CD14-positive monocyte (primary cell): Measurements from ENCODE around the gene ACSL5. TPM values are rescaled to one million over a fixed set of nuclear protein-coding genes. Genes with fewer than 3 reads are reported as not detected.

Experiments
- DNase-seq, 3 donors: peaks; one replicate each; pipeline ENCODE4 v3.0.0-alpha.2; 2011 to 2022
- H2AFZ ChIP-seq: 2 replicates; pipeline ENCODE4 v1.6.0; 2012; ENCODE audit warnings: mild to moderate bottlenecking, low read depth, low read length, inconsistent platforms; ENCODE audit not compliant: insufficient read depth, poor library complexity, severe bottlenecking
- H3K27ac ChIP-seq, 2 donors: 1 replicate in 1 of 2; 2 replicates in 1 of 2; pipeline ENCODE4 v1.5.1; 2012 to 2013; ENCODE audit warnings: low read length in 2 of 2, control low read depth in 1 of 2, inconsistent platforms in 1 of 2, low read depth in 1 of 2, mild to moderate bottlenecking in 1 of 2
- H3K27me3 ChIP-seq, 2 donors: one replicate each; pipeline versions ENCODE4 v1.6.0 to v1.6.1; 2011 to 2013; ENCODE audit warnings: low read length in 2 of 2; ENCODE audit not compliant: control insufficient read depth in 2 of 2, insufficient read depth in 2 of 2
- H3K36me3 ChIP-seq, 2 donors: replicated peaks in 1 of 2; 1 replicate in 1 of 2; 2 replicates in 1 of 2; pipeline versions ENCODE4 v1.5.1 to v1.6.1; 2012 to 2013; ENCODE audit warnings: low read length in 2 of 2, control low read depth in 1 of 2, inconsistent platforms in 1 of 2, mild to moderate bottlenecking in 1 of 2; ENCODE audit not compliant: insufficient read depth in 2 of 2, control insufficient read depth in 1 of 2
- H3K4me1 ChIP-seq, 2 donors: 1 replicate in 1 of 2; 2 replicates in 1 of 2; pipeline versions ENCODE4 v1.5.1 to v1.6.1; 2012 to 2013; ENCODE audit warnings: low read length in 2 of 2, control low read depth in 1 of 2, inconsistent platforms in 1 of 2, mild to moderate bottlenecking in 1 of 2, moderate library complexity in 1 of 2; ENCODE audit not compliant: insufficient read depth in 2 of 2, control insufficient read depth in 1 of 2
- H3K4me2 ChIP-seq: replicated peaks from 2 replicates; pipeline ENCODE3; 2012; ENCODE audit warnings: low read length, moderate library complexity, mild to moderate bottlenecking; ENCODE audit not compliant: poor library complexity, severe bottlenecking; ENCODE audit errors: extremely low read depth
- H3K4me3 ChIP-seq, 3 experiments: fragments of 200-600 bp in 1 of 3; sonication (generic) in 1 of 3; replicated peaks in 1 of 3; 1 replicate in 2 of 3; 2 replicates in 1 of 3; pipeline ENCODE4 v1.5.1; 2011 to 2013; ENCODE audit warnings: low read length in 3 of 3, mild to moderate bottlenecking in 3 of 3, control low read depth in 2 of 3, low read depth in 2 of 3, inconsistent platforms in 1 of 3, moderate library complexity in 1 of 3
- H3K79me2 ChIP-seq: 2 replicates; pipeline ENCODE4 v1.6.0; 2012; ENCODE audit warnings: mild to moderate bottlenecking, control low read depth, inconsistent platforms, low read length, moderate library complexity; ENCODE audit not compliant: insufficient read depth
- H3K9ac ChIP-seq: 2 replicates; pipeline ENCODE4 v1.6.0; 2017; ENCODE audit warnings: low read length, mild to moderate bottlenecking; ENCODE audit not compliant: insufficient read depth, poor library complexity, severe bottlenecking
- H3K9me3 ChIP-seq, 2 donors: replicated peaks in 1 of 2; 1 replicate in 1 of 2; 2 replicates in 1 of 2; pipeline versions ENCODE4 v1.5.1 to v1.6.1; 2012 to 2013; ENCODE audit warnings: low read length in 2 of 2, control low read depth in 1 of 2; ENCODE audit not compliant: control insufficient read depth in 1 of 2, insufficient read depth in 1 of 2
- H4K20me1 ChIP-seq: 2 replicates; pipeline ENCODE4 v1.6.0; 2012; ENCODE audit warnings: mild to moderate bottlenecking, low read length, control low read depth, moderate library complexity; ENCODE audit not compliant: insufficient read depth
- H3K27ac Mint-ChIP-seq, 7 donors: one replicate each; pipeline ENCODE4 v1.8.0; 2020; ENCODE audit warnings: mild to moderate bottlenecking in 7 of 7, mixed read lengths in 7 of 7, moderate library complexity in 6 of 7, inconsistent platforms in 2 of 7
- H3K27me3 Mint-ChIP-seq, 3 donors: one replicate each; pipeline ENCODE4 v1.8.0; 2021 to 2022; ENCODE audit warnings: low read depth in 3 of 3, mild to moderate bottlenecking in 3 of 3, mixed read lengths in 3 of 3, moderate library complexity in 3 of 3, inconsistent platforms in 1 of 3
- H3K36me3 Mint-ChIP-seq, 2 donors: one replicate each; pipeline ENCODE4 v1.8.0; 2020; ENCODE audit warnings: mixed read lengths in 2 of 2, inconsistent platforms in 1 of 2, mild to moderate bottlenecking in 1 of 2
- H3K4me1 Mint-ChIP-seq: one replicate; pipeline ENCODE4 v1.8.0; 2020; ENCODE audit warnings: mild to moderate bottlenecking, mixed read lengths
- H3K4me3 Mint-ChIP-seq, 2 donors: one replicate each; pipeline ENCODE4 v1.8.0; 2020; ENCODE audit warnings: mild to moderate bottlenecking in 2 of 2, mixed read lengths in 2 of 2, moderate library complexity in 1 of 2
- H3K9me3 Mint-ChIP-seq, 7 donors: one replicate each; pipeline ENCODE4 v1.8.0; 2020 to 2022; ENCODE audit warnings: mixed read lengths in 7 of 7, mild to moderate bottlenecking in 6 of 7, moderate library complexity in 6 of 7, inconsistent platforms in 2 of 7
- CTCF ChIP-seq: fragments of 200-600 bp; IDR thresholded peaks from one replicate; pipeline ENCODE4 v1.8.0; 2022; ENCODE audit warnings: antibody characterized with exemption, mild to moderate bottlenecking
- WGBS: methylation state at CpG from one replicate; pipeline ENCODE4 v1.1.5; 2013; ENCODE audit warnings: missing lambda C conversion rate; ENCODE audit not compliant: insufficient coverage; 5-methylcytosine and 5-hydroxymethylcytosine counted together
- intact Hi-C, 2 donors: fragments of 100-400 bp; cut with micrococcal nuclease; formaldehyde crosslinking; loops; one replicate each; pipeline versions ENCODE4 v1.15.0 to v1.15.1; 2023
- polyA plus RNA-seq, 3 donors: library from polyadenylated mRNA; depleted of rRNA in 1 of 3; unstranded in 2 of 3; stranded (reverse) in 1 of 3; fragments of 300-500 nt in 2 of 3; fragments of >200 nt in 1 of 3; fragmentation: Illumina TruSeq in 2 of 3; gene quantifications; 1 replicate in 2 of 3; 2 replicates in 1 of 3; pipeline ENCODE4 v1.2.3, GENCODE V29; 2012 to 2021

ACSL5 gene
- polyA plus RNA-seq, 3 donors = 27.5 to 44.4 (median 37.5) TPM

- WGBS = no CpG with 5 or more reads among the region's 3 CpGs
- no peaks in the 10 kb centered on the region for H3K9me3 ChIP-seq
- H3K4me3 ChIP-seq = no peak overlapping the region
- H4K20me1 ChIP-seq = peaks cover 3% of the 10 kb centered on the region
- no peak overlapping the region for H2AFZ ChIP-seq
- H3K79me2 ChIP-seq = peaks cover 7% of the 10 kb centered on the region
- H3K4me1 Mint-ChIP-seq = peaks cover 16% of the 10 kb centered on the region
- H3K4me3 Mint-ChIP-seq = no peak overlapping the region
- no peak for TF ChIP-seq CTCF
- no peak for DNase-seq
- intact Hi-C loops = no loop called here
- no peak overlapping the region for H3K4me2 ChIP-seq
- H3K4me1 ChIP-seq = peaks cover 10 to 11% of the 10 kb centered on the region in 2 donors
- H3K27ac Mint-ChIP-seq = peak overlapping the region in 6 of 7 donors; percentile 92 to 99 (median 96)
- H3K36me3 ChIP-seq = peaks cover 3 to 13% of the 10 kb centered on the region in 2 donors
- H3K9ac ChIP-seq = peak overlapping the region; percentile 50
- no peaks in the 10 kb centered on the region for H3K9me3 Mint-ChIP-seq
- H3K27ac ChIP-seq = peak overlapping the region; percentile 81 to 92
- H3K27me3 Mint-ChIP-seq = no peaks in the 10 kb centered on the region
- H3K36me3 Mint-ChIP-seq = peaks cover 13 to 16% of the 10 kb centered on the region in 2 donors
- no peaks in the 10 kb centered on the region for H3K27me3 ChIP-seq
These were observed 16.3 kb downstream of the ACSL5 start for GRCh38 chr10:112390125-112390703.

GRCh38 chr10:112393341-112393740, 19.4 kb downstream of the ACSL5 start:
- no peak overlapping the region for H3K4me3 Mint-ChIP-seq

More at GRCh38 chr10:112393341-112393740, 19.4 kb downstream of the ACSL5 start:
- peaks cover 15% of the 10 kb centered on the region for H3K4me1 Mint-ChIP-seq
- peaks cover 4 to 9% of the 10 kb centered on the region in 2 donors for H3K36me3 Mint-ChIP-seq
- no peak overlapping the region for H3K9ac ChIP-seq
- H3K36me3 ChIP-seq = peaks cover 27 to 42% of the 10 kb centered on the region in 2 donors
- H3K4me3 ChIP-seq = no peak overlapping the region
- H3K27me3 ChIP-seq = no peaks in the 10 kb centered on the region
- peak overlapping the region in 3 of 7 donors; percentile 18 to 47 (median 38) for H3K27ac Mint-ChIP-seq
- peaks cover 7% of the 10 kb centered on the region for H3K79me2 ChIP-seq
- no peaks in the 10 kb centered on the region for H3K9me3 Mint-ChIP-seq
- H3K4me2 ChIP-seq = no peak overlapping the region
- no peak overlapping the region for H2AFZ ChIP-seq
- H3K9me3 ChIP-seq = no peaks in the 10 kb centered on the region
- no CpG with 5 or more reads among the region's 1 CpG for WGBS
- DNase-seq = no peak
- TF ChIP-seq CTCF = no peak
- no peak overlapping the region for H3K27ac ChIP-seq
- H3K27me3 Mint-ChIP-seq = no peaks in the 10 kb centered on the region
- peaks cover 10 to 11% of the 10 kb centered on the region in 2 donors for H3K4me1 ChIP-seq
- peaks cover 3% of the 10 kb centered on the region for H4K20me1 ChIP-seq
- intact Hi-C loops = no loop called here
